HG03442 (cell line): ENCODE measurements around the gene APOL5.
"Not testable (repeated sequence)": the region's sequence is repeated elsewhere in the genome, so short reads cannot be mapped to it uniquely, and the experiment has no call there.

Source experiments
- ATAC-seq: cut with Tn5 transposase; IDR thresholded peaks from one replicate; pipeline ENCODE4 v1.9.1; 2021; ENCODE audit warnings: mild to moderate bottlenecking, moderate library complexity; ENCODE audit not compliant: unreplicated experiment

Gene APOL5

DNA sequence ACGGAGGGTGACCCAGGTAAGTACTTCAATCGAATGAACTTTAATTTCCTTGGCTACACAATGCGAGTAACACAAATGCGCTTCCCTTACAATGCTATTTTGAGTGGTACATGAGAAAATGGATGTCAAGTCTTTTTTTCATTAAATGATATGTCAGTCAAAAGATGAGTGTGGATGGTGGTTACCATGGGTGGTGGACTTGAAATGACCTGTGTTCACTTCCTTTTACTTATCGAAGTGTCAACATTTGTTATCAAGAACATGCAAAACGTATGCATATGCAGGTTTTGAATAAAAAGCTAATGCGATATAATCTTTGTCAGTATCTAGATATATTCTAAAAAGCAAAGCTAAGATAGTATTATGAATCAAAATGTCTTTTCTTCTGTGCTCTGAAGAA lies 8.8 kb upstream of the APOL5 start:
- ATAC-seq, result no peak

GRCh38 chr22:35711336-35711735 lies 6.3 kb upstream of the APOL5 start:
- ATAC-seq, result no peak

GRCh38 chr22:35712672-35713071 lies 5.0 kb upstream of the APOL5 start:
- no peak for ATAC-seq

- no peak for ATAC-seq
These were observed 1.7 kb downstream of the APOL5 start for GRCh38 chr22:35719212-35719875.

GRCh38 chr22:35721960-35722359 lies 4.3 kb downstream of the APOL5 start:
- ATAC-seq, result no peak

GRCh38 chr22:35725521-35725920 lies 7.8 kb downstream of the APOL5 start:
- no peak for ATAC-seq

GRCh38 chr22:35726398-35726797 lies 8.7 kb downstream of the APOL5 start:
- no peak for ATAC-seq

GRCh38 chr22:35726933-35727332 lies 9.3 kb downstream of the APOL5 start:
- ATAC-seq, result no peak

- no peak for ATAC-seq
These were observed 9.8 kb downstream of the APOL5 start for GRCh38 chr22:35727436-35727835.

DNA sequence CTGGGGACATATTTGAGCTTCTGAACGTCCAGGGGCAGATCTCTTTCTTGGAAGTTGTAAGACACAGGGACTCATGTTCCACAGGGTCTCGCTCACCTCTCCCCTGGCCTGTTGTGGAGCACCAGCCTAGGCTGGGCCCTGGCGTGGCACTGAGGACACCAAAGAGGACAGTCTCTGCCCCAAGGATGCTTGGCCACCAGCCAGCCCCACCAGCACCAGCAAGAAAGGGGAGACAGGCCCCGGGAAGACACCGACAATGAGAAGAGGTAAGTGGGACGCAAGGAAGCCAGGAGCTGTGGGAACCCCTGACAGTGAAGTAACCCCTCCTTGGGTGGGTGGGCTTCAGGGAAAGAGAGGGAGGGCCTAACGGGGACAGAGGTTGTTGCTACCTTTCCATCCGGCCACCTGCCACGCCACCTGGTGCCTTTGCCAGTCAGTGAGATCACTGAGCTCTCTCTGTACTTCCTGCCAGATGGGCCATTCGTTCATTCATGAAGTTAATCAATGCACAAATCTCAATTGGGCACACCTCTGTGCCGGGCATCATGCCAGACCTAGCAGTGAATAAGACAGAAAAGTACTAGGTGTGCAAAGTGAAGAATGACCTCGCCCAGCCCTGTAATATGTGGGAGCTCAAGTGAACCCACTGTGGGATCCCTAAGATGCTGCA lies 11.1 kb downstream of the APOL5 start:
- no peak for ATAC-seq

- ATAC-seq, result no peak
These were observed 11.6 kb downstream of the APOL5 start for GRCh38 chr22:35729309-35729698.

GRCh38 chr22:35731321-35731720 lies 13.6 kb downstream of the APOL5 start:
- no peak for ATAC-seq

GRCh38 chr22:35732116-35732515 lies 14.4 kb downstream of the APOL5 start:
- no peak for ATAC-seq

DNA sequence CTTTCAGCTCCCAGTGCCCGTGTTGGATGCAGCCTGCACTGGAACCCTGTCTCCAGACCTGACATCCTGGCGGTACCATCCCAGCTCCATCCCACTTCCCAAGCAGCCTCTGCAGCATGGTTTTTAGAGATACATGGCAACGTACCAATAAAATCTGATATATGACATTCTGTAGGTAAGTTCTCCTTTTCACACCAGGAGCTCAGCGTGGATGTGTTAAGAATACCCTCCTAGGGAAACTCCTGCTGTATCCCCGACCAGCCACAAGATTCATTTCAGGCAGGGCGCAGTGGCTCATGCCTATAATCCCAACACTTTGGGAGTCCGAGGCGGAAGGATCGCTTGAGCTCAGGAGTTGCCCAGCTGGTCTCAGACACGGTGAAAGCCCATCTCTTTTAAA lies 15.4 kb downstream of the APOL5 start:
- no peak for ATAC-seq

- no peak for ATAC-seq
These were observed 16.3 kb downstream of the APOL5 start for GRCh38 chr22:35733791-35734516.

DNA sequence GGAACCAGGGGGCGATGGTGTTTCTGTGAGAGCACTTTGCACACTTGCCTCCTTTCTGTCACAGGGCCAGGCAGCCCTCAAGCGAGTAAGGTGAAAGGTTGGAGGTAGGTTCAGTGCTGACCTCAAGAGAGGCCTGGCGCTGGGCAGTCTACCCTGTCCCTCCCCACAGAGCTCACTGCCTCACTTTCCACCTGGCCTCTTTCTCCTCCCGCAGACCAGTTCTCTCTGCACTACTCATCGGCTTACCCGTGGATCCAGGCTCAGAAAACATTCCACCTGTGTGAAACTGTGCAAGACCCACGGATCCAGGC lies 16.8 kb downstream of the APOL5 start:
- ATAC-seq, result no peak

- no peak for ATAC-seq
These were observed 17.9 kb downstream of the APOL5 start for GRCh38 chr22:35735542-35735941.

DNA sequence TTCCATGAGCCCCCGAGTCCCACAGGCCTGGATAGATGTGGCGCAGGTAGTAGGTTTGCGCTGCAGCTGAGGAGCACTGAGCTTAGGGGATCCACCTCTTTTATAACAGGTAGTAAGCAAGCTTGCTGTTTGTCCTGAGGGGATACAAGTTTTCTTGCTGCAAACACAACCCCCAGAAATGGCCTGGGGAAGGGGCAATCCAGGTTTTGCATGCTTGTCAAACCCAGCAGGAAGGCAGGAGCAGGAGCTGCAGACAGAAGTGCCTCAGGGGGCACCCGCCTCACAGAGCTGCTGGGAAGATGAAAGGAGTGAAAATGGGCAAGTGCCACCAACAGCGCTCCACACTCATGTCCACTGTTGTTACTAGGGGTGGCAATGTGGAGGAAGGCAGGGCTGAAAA lies 18.5 kb downstream of the APOL5 start:
- no peak for ATAC-seq

- ATAC-seq, result no peak
These were observed 19.0 kb downstream of the APOL5 start for GRCh38 chr22:35736701-35737100.

DNA sequence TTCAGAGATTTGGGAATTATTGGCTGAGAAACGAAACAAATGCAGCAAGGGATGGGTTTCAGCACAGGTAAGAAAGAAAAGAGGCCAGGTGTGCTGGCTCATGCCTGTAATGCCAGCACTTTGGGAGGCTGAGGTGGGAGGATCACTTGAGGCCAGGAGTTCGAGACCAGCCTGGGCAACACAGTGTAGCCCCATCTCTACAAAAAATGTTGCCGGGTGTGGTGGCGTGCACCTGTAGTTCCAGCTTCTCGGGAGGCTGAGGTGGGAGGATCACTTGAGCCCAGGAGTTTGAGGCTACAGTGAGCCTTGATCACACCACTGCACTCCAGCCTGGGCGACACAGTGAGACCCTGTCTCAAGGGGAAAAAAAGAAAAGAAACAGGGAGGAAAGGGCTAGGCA lies 20.2 kb downstream of the APOL5 start:
- not testable (repeated sequence) for ATAC-seq

DNA sequence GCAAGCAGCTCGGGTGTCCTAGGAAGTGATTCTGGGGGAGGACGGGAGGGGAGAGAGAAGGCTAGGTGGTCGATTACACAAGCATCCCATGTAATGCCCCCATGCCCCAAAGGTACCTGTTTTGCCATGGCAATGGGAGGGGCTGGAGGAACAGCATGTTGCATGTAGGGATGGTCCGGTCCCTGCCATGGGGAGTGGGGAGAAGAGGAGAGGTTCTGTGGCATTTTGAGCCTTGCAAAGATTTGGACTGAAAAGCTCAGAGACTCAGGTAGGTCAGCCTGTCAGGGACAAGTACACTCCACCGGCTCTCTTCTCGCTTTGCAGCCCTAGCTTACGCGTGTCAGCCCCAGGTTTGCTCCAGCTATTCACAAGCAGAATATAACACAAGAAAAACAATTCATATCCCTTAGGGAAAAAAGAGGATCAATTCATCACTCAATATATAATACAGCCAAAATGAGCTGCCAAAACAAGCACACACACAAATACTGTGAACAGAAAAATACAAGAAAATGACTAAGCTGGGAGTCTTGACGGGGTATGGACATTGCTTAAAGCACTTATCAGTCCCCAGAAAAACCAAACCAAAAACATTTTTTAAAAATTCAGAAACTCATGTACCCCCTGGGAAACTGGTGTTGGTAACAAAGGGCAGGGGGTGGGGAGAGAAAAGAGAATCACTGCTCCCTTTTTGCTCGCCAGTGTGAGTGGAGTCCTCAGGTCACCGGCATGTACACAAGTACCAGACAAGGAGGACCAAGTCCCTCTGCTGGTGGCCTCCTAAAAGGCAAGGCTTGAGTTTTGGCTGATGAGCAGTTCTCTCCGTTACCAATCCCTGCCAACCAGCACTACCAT lies 21.6 kb downstream of the APOL5 start:
- ATAC-seq, result no peak
